Thymus (tissue), 11 donors: ENCODE data around the gene MPPED1. TPM values are rescaled to one million over a fixed set of nuclear protein-coding genes. Genes with fewer than 3 reads are reported as not detected.

Source experiments
- DNase-seq, 9 donors: peaks; one replicate each; pipeline ENCODE4 v3.0.0-alpha.2; 2013; ENCODE audit warnings: low spot score in 9 of 9, low read depth in 6 of 9, missing footprints in 1 of 9
- H3K27ac ChIP-seq, 2 donors: one replicate each; pipeline ENCODE4 v1.5.1; 2013; ENCODE audit warnings: control low read depth in 1 of 2, low read depth in 1 of 2, low read length in 1 of 2, mild to moderate bottlenecking in 1 of 2, moderate library complexity in 1 of 2
- H3K27me3 ChIP-seq, 2 donors: one replicate each; pipeline ENCODE4 v1.5.1; 2013; ENCODE audit warnings: low read length in 1 of 2; ENCODE audit not compliant: control insufficient read depth in 2 of 2, insufficient read depth in 1 of 2
- H3K36me3 ChIP-seq, 2 donors: one replicate each; pipeline ENCODE4 v1.5.1; 2013; ENCODE audit warnings: low read length in 1 of 2, mild to moderate bottlenecking in 1 of 2, moderate library complexity in 1 of 2; ENCODE audit not compliant: control insufficient read depth in 2 of 2, insufficient read depth in 2 of 2
- H3K4me1 ChIP-seq, 2 donors: one replicate each; pipeline ENCODE4 v1.5.1; 2013; ENCODE audit warnings: low read length in 2 of 2; ENCODE audit not compliant: control insufficient read depth in 2 of 2, insufficient read depth in 2 of 2
- H3K4me3 ChIP-seq, 2 donors: one replicate each; pipeline ENCODE4 v1.5.1; 2013; ENCODE audit warnings: low read length in 2 of 2, control low read depth in 1 of 2, mild to moderate bottlenecking in 1 of 2
- H3K9me3 ChIP-seq, 2 donors: one replicate each; pipeline ENCODE4 v1.5.1; 2013; ENCODE audit warnings: low read length in 1 of 2, mild to moderate bottlenecking in 1 of 2; ENCODE audit not compliant: control insufficient read depth in 2 of 2, insufficient read depth in 1 of 2
- WGBS: extraction: QIAGEN DNeasy Blood & Tissue Kit; methylation state at CpG from one replicate; pipeline ENCODE4 v1.1.7; 2013; 5-methylcytosine and 5-hydroxymethylcytosine counted together
- polyA plus RNA-seq: library from polyadenylated mRNA; stranded (reverse); fragments of 200-250 nt; gene quantifications from one replicate; pipeline ENCODE4 v1.2.3, GENCODE V29; 2013
- total RNA-seq: library from RNA; stranded (reverse); fragments of 120-200 nt; gene quantifications from one replicate; pipeline ENCODE4 v1.2.4, GENCODE V29; 2013
- donor health status: healthy.

Gene MPPED1
- total and polyA plus RNA-seq, 2 donors = 0.19 to 6.5 TPM

- Histone ChIP-seq H3K4me1 (no peaks in the 10 kb centered on the region), H3K27ac (no peak overlapping the region), H3K36me3 (no peaks in the 10 kb centered on the region), H3K27me3 (no peaks in the 10 kb centered on the region), H3K4me3 (no peak overlapping the region), H3K9me3 (no peaks in the 10 kb centered on the region)
- no peak for DNase-seq
- 88% methylated on average over 9 of the region's 9 CpGs for WGBS
Observed at GRCh38 chr22:43510281-43511070, 98.7 kb downstream of the MPPED1 start.

GRCh38 chr22:43511276-43511910 lies 99.6 kb downstream of the MPPED1 start:
- WGBS = 85% methylated on average over 16 of the region's 16 CpGs

GRCh38 chr22:43512279-43512678 lies 100.5 kb downstream of the MPPED1 start:
- Histone ChIP-seq H3K4me1 (no peaks in the 10 kb centered on the region), H3K36me3 (no peaks in the 10 kb centered on the region), H3K27ac (peak overlapping the region in 1 of 2 donors; percentile 47), H3K9me3 (no peaks in the 10 kb centered on the region), H3K4me3 (no peak overlapping the region), H3K27me3 (no peaks in the 10 kb centered on the region)
- WGBS = 86% methylated on average over 8 of the region's 8 CpGs
- no peak for DNase-seq

More at GRCh38 chr22:43511276-43511910, 99.6 kb downstream of the MPPED1 start:
- Histone ChIP-seq H3K36me3 (no peaks in the 10 kb centered on the region), H3K4me1 (no peaks in the 10 kb centered on the region), H3K27ac (peak overlapping the region in 1 of 2 donors; percentile 50), H3K27me3 (no peaks in the 10 kb centered on the region), H3K4me3 (no peak overlapping the region), H3K9me3 (no peaks in the 10 kb centered on the region)
- DNase-seq = no peak

- Histone ChIP-seq H3K4me3 (no peak overlapping the region), H3K4me1 (no peaks in the 10 kb centered on the region), H3K27me3 (no peaks in the 10 kb centered on the region), H3K9me3 (no peaks in the 10 kb centered on the region), H3K36me3 (no peaks in the 10 kb centered on the region), H3K27ac (no peak overlapping the region)
- WGBS = 90% methylated on average over 31 of the region's 31 CpGs
- DNase-seq = no peak
Observed at GRCh38 chr22:43514476-43515157, 102.8 kb downstream of the MPPED1 start.

- H3K4me1 ChIP-seq = no peaks in the 10 kb centered on the region
- H3K4me3 ChIP-seq = no peak overlapping the region
- no peaks in the 10 kb centered on the region for H3K36me3 ChIP-seq
- no peak for DNase-seq
- WGBS = 91% methylated on average over 8 of the region's 8 CpGs
- no peaks in the 10 kb centered on the region for H3K27me3 ChIP-seq
- no peak overlapping the region for H3K27ac ChIP-seq
- H3K9me3 ChIP-seq = no peaks in the 10 kb centered on the region
Observed at GRCh38 chr22:43515411-43515810, 103.6 kb downstream of the MPPED1 start.

GRCh38 chr22:43515902-43516301 lies 104.1 kb downstream of the MPPED1 start:
- DNase-seq = no peak
- 78% methylated on average over 13 of the region's 13 CpGs for WGBS
- no peaks in the 10 kb centered on the region for H3K36me3 ChIP-seq

GRCh38 chr22:43516386-43516785 lies 104.6 kb downstream of the MPPED1 start:
- Histone ChIP-seq H3K27ac (no peak overlapping the region), H3K4me1 (no peaks in the 10 kb centered on the region), H3K9me3 (no peaks in the 10 kb centered on the region), H3K4me3 (no peak overlapping the region), H3K27me3 (no peaks in the 10 kb centered on the region), H3K36me3 (no peaks in the 10 kb centered on the region)
- WGBS = 89% methylated on average over 14 of the region's 14 CpGs
- DNase-seq = no peak

More at GRCh38 chr22:43515902-43516301, 104.1 kb downstream of the MPPED1 start:
- H3K4me3 ChIP-seq = no peak overlapping the region
- no peaks in the 10 kb centered on the region for H3K9me3 ChIP-seq
- H3K27ac ChIP-seq = no peak overlapping the region
- no peaks in the 10 kb centered on the region for H3K27me3 ChIP-seq
- no peaks in the 10 kb centered on the region for H3K4me1 ChIP-seq

- no peak overlapping the region for H3K27ac ChIP-seq
- no peaks in the 10 kb centered on the region for H3K27me3 ChIP-seq
- no peak overlapping the region for H3K4me3 ChIP-seq
- no peak for DNase-seq
- no peaks in the 10 kb centered on the region for H3K4me1 ChIP-seq
- no peaks in the 10 kb centered on the region for H3K9me3 ChIP-seq
- no peaks in the 10 kb centered on the region for H3K36me3 ChIP-seq
- WGBS = 93% methylated on average over 14 of the region's 14 CpGs
Observed at GRCh38 chr22:43516996-43517635, 105.3 kb downstream of the MPPED1 start.
